ENCODE results near the gene HLA-DMB.
A peak's percentile ranks its signal among the peaks of the same experiment; 100 is the strongest.

The HLA-DMB gene

DNA sequence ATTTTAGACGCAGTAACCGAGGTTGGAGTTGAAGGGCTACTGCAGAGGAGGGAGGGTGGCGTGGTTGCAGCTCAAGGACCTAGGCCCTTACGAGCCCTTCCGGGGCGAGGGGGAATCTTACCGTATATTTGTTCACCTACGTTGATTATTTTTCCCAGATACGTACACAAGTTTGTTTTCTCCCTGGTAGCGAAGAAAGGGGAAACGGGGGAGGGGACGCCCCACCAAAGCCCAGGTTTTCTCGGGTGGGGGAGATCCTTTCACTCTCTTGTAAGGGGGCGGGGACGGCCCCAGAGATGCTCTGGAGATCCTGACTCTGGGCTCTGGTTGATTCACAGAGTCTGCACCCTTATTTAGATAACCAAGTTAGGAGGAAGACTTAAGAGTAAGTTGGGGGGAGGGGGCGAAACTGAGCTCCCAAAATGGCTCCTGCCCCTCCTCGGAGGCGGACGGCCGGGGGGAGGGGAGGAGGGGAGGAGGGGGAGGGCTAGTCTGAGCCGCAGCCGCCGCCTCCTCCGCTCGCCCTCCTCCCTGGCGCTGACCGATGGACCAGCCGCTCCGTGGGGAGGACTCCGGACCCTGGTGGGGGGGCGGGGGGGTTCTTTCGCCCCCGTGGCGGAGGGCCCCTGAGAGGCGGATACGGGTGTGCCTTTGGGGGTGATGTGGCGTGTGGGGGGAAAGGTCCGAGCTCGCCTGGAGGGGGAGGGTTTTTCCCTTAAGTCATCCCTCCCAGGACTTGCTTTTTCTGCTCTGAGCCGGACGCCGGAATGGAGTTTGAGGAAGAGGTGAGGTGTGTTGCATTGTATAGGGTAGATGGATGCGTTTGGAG, 29.8 kb upstream of the HLA-DMB start:
- no peaks in the 10 kb centered on the region for H3K9me3 ChIP-seq (ENCODE audit: insufficient read depth, low read depth, low read length)
- peak overlapping the region; percentile 100 for H3K27ac ChIP-seq (ENCODE audit: low read length)
- peaks cover 43% of the 10 kb centered on the region for H3K36me3 ChIP-seq (ENCODE audit: insufficient read depth, low read depth, low read length)
- H3K9ac ChIP-seq (ENCODE audit: low read depth, low read length): peak overlapping the region; percentile 99
- H3K4me3 ChIP-seq (ENCODE audit: low read length): peak overlapping the region; percentile 85
- peaks cover 8% of the 10 kb centered on the region for H3K4me1 ChIP-seq (ENCODE audit: insufficient read depth, low read length)
- no peaks in the 10 kb centered on the region for H3K27me3 ChIP-seq (ENCODE audit: insufficient read depth, low read length)

DNA sequence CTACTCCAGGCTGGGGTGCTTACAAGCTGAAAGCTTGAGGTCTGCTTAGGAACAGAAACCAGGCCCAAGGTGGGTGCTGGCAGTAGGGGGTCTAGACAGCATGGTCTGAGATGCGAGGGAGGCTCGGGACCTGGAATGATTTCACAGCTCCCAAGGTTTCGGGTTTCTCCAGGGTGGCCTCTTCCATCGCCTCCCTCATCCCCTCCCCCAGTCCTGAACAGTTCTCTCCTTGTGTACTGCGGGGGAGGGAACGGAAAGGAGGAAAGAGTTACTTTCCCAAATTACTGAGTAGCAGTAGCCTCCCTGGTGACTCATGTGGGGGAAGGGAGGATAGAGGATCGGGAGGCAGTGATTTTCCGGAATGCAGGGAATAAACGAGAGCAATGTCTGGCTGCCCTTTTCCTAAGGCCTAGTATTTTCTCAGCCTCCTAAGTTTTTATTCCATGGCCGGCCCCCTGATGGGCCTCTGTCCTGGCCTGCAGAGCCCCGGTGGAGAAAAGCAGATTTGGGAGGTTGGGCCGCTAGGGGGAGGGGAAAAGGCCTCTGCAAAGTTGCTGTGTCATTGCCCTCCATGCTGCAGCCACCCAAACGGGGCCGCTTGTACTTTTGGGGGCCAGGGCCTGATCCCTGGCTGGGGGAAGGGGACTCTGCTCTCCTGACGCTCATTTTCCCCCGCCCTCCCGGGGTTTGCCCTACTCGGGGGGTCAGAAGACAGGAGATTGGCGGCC, 29.0 kb upstream of the HLA-DMB start:
- Histone ChIP-seq H3K4me3 (ENCODE audit: low read length) (peak overlapping the region; percentile 85), H3K27ac (ENCODE audit: low read length) (peak overlapping the region; percentile 100), H3K9me3 (ENCODE audit: insufficient read depth, low read depth, low read length) (no peaks in the 10 kb centered on the region), H3K4me1 (ENCODE audit: insufficient read depth, low read length) (peaks cover 8% of the 10 kb centered on the region), H3K27me3 (ENCODE audit: insufficient read depth, low read length) (no peaks in the 10 kb centered on the region), H3K36me3 (ENCODE audit: insufficient read depth, low read depth, low read length) (peaks cover 35% of the 10 kb centered on the region), H3K9ac (ENCODE audit: low read depth, low read length) (peak overlapping the region; percentile 99)

DNA sequence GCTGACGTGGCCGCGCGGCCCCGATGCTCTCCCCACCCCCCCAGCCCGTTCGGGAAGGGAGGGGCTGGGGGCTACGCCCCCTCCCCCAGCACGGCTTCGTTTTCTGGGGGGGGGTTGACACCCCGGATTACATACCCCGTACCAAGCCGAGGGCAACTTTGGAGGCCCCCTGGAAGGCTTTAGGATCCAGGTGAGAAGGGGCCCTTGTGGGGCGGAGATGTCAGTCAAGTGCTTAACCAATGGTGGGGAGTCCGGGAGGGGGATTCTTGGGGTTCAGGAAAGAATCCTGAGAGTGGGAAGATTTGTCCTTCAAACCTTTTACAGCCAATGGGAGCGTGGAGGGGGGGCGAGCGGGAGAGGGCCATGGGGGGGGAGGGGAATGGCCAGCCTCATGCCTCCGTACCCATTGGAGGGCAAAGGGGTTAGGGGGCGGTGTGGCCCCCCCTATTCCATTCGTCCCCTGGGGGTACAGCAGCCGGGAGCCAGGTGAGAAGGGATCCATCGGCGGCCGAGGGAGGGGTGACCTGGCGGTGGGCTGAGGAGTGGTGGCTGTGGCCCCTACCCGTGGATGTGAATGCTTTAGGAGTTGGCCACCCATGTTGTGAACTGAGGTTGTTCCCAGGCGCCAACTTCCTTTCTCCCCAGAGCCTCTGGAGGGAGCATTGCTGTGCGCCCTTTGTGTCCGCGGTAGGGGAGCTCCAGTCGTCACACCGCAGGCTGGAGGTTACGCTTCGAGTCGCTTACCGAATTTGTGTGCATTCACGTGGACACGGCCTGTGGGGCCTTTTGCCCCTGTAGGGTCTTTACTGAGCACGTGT, 28.2 kb upstream of the HLA-DMB start:
- Histone ChIP-seq H3K36me3 (ENCODE audit: insufficient read depth, low read depth, low read length) (peaks cover 28% of the 10 kb centered on the region), H3K27me3 (ENCODE audit: insufficient read depth, low read length) (no peaks in the 10 kb centered on the region), H3K4me3 (ENCODE audit: low read length) (peak overlapping the region; percentile 85), H3K9ac (ENCODE audit: low read depth, low read length) (peak overlapping the region; percentile 99), H3K4me1 (ENCODE audit: insufficient read depth, low read length) (peaks cover 8% of the 10 kb centered on the region), H3K27ac (ENCODE audit: low read length) (peak overlapping the region; percentile 100), H3K9me3 (ENCODE audit: insufficient read depth, low read depth, low read length) (no peaks in the 10 kb centered on the region)

DNA sequence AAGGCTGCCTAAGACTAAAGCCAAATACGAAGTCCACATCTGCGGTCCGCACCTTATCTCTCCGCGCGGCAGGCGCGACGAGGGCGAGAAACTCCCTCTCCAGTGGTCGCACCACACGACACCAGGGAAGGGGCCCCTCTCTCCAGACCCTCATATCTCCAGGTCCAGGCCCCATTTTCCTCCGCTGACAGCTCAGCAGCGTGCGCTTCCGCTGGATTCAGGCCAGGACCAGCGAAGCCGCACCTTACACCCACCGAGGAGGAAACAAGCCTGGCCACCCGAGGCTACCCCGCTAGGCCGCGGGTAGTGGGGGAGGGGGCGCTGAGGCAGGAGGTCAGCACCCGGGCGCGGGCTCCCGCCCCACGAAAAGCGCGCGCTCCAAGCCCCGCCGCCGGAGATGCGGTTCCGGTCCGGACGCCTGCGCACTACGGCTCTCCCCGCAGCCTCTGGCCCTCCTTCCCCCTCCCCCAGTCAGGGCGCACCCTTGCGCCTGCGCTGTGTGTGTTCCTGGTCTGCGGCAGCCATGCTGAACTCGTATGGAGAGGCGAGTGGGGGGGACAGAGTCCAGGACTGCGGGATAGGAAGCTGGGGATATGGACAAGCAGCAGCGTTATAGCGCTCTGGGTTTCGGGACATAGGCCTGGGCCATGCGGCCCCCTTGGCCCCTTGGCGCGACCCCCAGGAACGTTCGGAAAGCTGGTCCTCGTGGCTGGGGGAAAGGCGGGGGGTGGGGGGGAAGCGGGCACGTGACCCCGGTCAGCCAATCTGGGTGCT, 27.5 kb upstream of the HLA-DMB start, which contains the start of gene BRD2:
Gene BRD2, plus strand, starts transcription at position 502 of the 774 bp plus-strand sequence. CDS start 4,305 bp downstream, outside the sequence.
- Histone ChIP-seq H3K27me3 (ENCODE audit: insufficient read depth, low read length) (no peaks in the 10 kb centered on the region), H3K36me3 (ENCODE audit: insufficient read depth, low read depth, low read length) (peaks cover 20% of the 10 kb centered on the region), H3K27ac (ENCODE audit: low read length) (peak within 1 kb of the TSS; percentile 100), H3K9ac (ENCODE audit: low read depth, low read length) (peak within 1 kb of the TSS; percentile 99), H3K9me3 (ENCODE audit: insufficient read depth, low read depth, low read length) (no peaks in the 10 kb centered on the region), H3K4me3 (ENCODE audit: low read length) (peak within 1 kb of the TSS; percentile 85), H3K4me1 (ENCODE audit: insufficient read depth, low read length) (peaks cover 8% of the 10 kb centered on the region)

DNA sequence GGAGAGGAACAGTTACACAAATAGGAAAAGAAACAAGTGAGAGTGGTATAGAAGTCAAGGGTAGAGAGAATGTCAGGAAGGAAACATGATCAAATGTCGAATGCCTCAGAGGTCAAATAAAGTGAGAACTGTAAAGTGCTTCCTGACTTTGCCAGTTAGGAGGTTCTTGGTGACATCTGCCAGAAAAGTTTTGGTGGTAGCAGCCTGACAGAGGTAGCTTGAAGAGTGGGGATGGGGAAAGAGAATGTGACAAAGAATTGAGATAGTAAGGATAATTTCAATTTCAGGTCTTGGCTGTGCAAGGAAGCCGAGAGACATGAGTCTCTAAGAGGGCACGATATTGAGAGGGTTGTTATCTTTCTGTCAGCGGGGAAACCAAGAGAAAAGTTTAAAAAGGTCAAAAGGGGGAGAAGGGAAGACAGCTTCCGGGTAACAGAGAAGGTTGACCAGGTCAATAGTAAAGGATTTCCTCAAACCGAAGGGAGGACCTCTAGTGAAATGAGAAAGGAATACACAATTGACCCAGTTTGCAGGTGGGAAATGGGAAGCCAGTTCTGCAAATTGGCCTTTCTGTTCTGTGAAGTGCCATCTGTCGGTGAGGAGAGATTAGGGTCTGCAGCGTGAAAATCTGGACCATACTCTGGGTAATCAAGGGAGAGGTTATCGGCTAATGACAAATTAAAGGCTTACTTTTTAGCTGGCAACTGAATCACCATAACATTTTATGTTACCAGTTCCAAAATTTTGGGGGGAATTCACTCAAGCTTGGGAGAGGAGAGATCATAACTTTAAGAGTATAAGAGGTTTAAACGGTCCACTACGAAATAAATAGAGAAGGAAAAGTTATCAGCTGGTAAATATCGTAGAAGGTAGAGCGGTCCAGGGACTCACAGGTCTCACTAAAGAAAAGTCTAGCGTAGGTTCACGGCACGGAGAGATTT, 26.6 kb upstream of the HLA-DMB start:
- Histone ChIP-seq H3K36me3 (ENCODE audit: insufficient read depth, low read depth, low read length) (peaks cover 11% of the 10 kb centered on the region), H3K9ac (ENCODE audit: low read depth, low read length) (peak overlapping the region; percentile 99), H3K4me3 (ENCODE audit: low read length) (peak overlapping the region; percentile 85), H3K4me1 (ENCODE audit: insufficient read depth, low read length) (peaks cover 8% of the 10 kb centered on the region), H3K9me3 (ENCODE audit: insufficient read depth, low read depth, low read length) (no peaks in the 10 kb centered on the region), H3K27ac (ENCODE audit: low read length) (peak overlapping the region; percentile 100), H3K27me3 (ENCODE audit: insufficient read depth, low read length) (no peaks in the 10 kb centered on the region)

DNA sequence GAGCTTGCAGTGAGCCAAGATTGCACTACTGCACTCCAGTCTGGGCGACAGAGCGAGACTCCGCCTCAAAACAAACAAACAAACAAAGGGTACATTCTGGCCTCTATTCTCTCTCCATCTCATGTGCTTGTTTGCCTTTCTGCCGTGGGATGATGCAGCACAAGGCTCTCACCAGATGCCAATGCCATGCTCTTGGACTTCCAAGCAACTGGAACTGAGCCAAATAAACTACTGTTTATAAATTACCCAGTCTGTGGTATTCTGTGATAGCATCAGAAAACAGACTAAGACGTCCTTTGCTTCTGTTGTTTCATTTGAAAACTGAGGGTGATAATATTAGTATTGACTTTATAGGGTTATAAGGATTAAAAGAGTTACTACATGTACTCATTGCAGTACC, 23.9 kb upstream of the HLA-DMB start:
- H3K9ac ChIP-seq (ENCODE audit: low read depth, low read length): no peak overlapping the region
- no peak overlapping the region for H3K4me3 ChIP-seq (ENCODE audit: low read length)
- no peak overlapping the region for H3K27ac ChIP-seq (ENCODE audit: low read length)
- peaks cover 3% of the 10 kb centered on the region; the same call in 1 of the 2 replicates for H3K36me3 ChIP-seq (ENCODE audit: insufficient read depth, low read depth, low read length)
- no peaks in the 10 kb centered on the region for H3K9me3 ChIP-seq (ENCODE audit: insufficient read depth, low read depth, low read length)
- peaks cover 8% of the 10 kb centered on the region for H3K4me1 ChIP-seq (ENCODE audit: insufficient read depth, low read length)
- no peaks in the 10 kb centered on the region for H3K27me3 ChIP-seq (ENCODE audit: insufficient read depth, low read length)

DNA sequence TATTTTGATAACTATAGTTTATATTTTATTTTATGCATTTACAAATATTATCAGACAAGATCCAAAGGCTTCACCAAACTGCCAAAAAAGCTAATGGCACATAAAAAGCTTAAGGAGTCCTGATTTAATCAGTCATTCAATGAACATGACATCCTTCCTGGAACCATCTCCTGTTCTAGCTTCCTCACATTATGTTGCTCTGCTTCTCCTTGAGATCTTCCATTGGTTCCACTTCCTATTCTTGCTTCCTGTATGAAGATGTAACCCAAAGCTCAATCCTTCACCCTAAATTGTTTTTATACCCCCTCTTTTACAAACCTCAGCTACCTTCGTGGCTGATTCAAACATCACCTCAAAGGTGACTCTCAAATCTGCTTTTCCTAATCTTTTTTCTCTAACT, 23.0 kb upstream of the HLA-DMB start:
- no peaks in the 10 kb centered on the region for H3K27me3 ChIP-seq (ENCODE audit: insufficient read depth, low read length)
- H3K36me3 ChIP-seq (ENCODE audit: insufficient read depth, low read depth, low read length): no peaks in the 10 kb centered on the region
- no peak overlapping the region for H3K4me3 ChIP-seq (ENCODE audit: low read length)
- H3K27ac ChIP-seq (ENCODE audit: low read length): no peak overlapping the region
- H3K9me3 ChIP-seq (ENCODE audit: insufficient read depth, low read depth, low read length): no peaks in the 10 kb centered on the region
- H3K4me1 ChIP-seq (ENCODE audit: insufficient read depth, low read length): peaks cover 8% of the 10 kb centered on the region
- no peak overlapping the region for H3K9ac ChIP-seq (ENCODE audit: low read depth, low read length)

DNA sequence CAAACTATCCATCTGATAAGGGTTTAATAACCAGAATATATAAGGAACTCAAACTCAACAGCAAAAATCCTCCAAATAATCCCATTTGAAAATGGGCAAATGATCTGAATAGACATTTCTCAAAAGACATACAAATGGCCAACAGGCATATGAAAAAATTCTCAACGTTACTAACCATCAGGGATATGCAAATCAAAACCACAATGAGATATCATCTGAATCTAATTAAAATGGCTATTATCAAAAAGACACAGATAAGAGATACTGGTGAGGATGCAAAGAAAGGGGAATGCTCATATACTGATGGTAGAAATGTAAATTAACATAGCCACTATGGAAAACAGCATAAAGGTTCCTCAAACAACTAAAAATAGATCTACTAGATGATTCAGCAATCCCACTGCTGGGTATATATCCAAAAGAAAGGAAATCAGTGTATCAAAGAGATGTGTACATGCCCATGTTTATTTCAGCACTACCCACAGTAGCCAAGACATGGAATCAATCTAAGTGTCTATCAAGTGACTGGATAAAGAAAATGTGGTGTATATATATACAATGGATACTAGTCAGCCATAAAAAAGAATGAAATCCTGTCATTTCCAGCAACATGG, 21.5 kb upstream of the HLA-DMB start:
- Histone ChIP-seq H3K4me3 (ENCODE audit: low read length) (no peak overlapping the region), H3K36me3 (ENCODE audit: insufficient read depth, low read depth, low read length) (no peaks in the 10 kb centered on the region), H3K4me1 (ENCODE audit: insufficient read depth, low read length) (peaks cover 8% of the 10 kb centered on the region), H3K9ac (ENCODE audit: low read depth, low read length) (no peak overlapping the region), H3K9me3 (ENCODE audit: insufficient read depth, low read depth, low read length) (no peaks in the 10 kb centered on the region), H3K27me3 (ENCODE audit: insufficient read depth, low read length) (no peaks in the 10 kb centered on the region), H3K27ac (ENCODE audit: low read length) (no peak overlapping the region)

DNA sequence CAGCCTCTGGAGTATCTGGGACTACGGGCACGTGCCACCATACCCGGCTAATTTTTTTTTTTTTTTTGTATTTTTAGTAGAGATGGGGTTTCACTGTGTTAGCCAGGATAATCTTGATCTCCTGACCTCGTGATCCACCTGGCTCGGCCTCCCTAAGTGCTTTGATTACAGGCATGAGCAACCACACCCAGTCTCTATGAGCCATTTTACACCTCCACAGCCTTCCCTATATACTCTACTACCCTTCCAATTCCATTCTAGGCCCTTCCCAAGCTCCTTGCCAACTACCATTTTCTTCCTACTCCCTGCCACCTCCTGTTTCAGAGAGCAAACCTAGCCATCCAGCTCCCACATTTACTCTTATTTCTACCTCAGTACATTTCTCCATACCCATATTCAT, 19.7 kb upstream of the HLA-DMB start:
- Histone ChIP-seq H3K9ac (ENCODE audit: low read depth, low read length) (no peak overlapping the region), H3K27ac (ENCODE audit: low read length) (no peak overlapping the region), H3K4me1 (ENCODE audit: insufficient read depth, low read length) (no peaks in the 10 kb centered on the region), H3K36me3 (ENCODE audit: insufficient read depth, low read depth, low read length) (no peaks in the 10 kb centered on the region), H3K4me3 (ENCODE audit: low read length) (no peak overlapping the region), H3K27me3 (ENCODE audit: insufficient read depth, low read length) (no peaks in the 10 kb centered on the region), H3K9me3 (ENCODE audit: insufficient read depth, low read depth, low read length) (no peaks in the 10 kb centered on the region)

DNA sequence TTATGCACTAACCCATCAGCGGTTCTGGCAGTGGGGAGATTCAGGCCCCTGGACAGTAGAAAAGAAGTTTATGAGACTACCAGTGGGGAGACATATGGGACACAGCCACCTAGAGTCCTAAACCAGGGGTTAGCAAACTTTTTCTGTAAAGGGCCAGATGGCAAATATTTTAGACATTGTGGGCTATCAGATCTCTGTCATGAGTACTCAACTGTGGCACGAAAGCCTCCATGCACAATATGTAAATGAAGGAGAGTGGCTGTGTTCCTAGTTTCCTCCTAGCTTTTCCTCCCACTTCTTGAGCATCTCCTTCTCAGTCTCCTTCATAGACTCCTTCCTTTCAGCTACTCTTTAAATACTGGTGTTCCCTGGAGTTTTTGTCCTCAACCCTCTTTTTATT, 15.3 kb upstream of the HLA-DMB start:
- H3K4me1 ChIP-seq (ENCODE audit: insufficient read depth, low read length): no peaks in the 10 kb centered on the region
- no peak overlapping the region for H3K4me3 ChIP-seq (ENCODE audit: low read length)
- no peak overlapping the region for H3K27ac ChIP-seq (ENCODE audit: low read length)
- no peak overlapping the region for H3K9ac ChIP-seq (ENCODE audit: low read depth, low read length)
- H3K36me3 ChIP-seq (ENCODE audit: insufficient read depth, low read depth, low read length): no peaks in the 10 kb centered on the region
- no peaks in the 10 kb centered on the region for H3K27me3 ChIP-seq (ENCODE audit: insufficient read depth, low read length)
- no peaks in the 10 kb centered on the region for H3K9me3 ChIP-seq (ENCODE audit: insufficient read depth, low read depth, low read length)

Measured in iPS-20b (cell line).